HG03460 (cell line): ENCODE measurements around the gene MYO19.

ENCODE experiments used
- ATAC-seq: cut with Tn5 transposase; IDR thresholded peaks from one replicate; pipeline ENCODE4 v1.9.1; 2021; ENCODE audit not compliant: unreplicated experiment

The MYO19 gene, protein sequence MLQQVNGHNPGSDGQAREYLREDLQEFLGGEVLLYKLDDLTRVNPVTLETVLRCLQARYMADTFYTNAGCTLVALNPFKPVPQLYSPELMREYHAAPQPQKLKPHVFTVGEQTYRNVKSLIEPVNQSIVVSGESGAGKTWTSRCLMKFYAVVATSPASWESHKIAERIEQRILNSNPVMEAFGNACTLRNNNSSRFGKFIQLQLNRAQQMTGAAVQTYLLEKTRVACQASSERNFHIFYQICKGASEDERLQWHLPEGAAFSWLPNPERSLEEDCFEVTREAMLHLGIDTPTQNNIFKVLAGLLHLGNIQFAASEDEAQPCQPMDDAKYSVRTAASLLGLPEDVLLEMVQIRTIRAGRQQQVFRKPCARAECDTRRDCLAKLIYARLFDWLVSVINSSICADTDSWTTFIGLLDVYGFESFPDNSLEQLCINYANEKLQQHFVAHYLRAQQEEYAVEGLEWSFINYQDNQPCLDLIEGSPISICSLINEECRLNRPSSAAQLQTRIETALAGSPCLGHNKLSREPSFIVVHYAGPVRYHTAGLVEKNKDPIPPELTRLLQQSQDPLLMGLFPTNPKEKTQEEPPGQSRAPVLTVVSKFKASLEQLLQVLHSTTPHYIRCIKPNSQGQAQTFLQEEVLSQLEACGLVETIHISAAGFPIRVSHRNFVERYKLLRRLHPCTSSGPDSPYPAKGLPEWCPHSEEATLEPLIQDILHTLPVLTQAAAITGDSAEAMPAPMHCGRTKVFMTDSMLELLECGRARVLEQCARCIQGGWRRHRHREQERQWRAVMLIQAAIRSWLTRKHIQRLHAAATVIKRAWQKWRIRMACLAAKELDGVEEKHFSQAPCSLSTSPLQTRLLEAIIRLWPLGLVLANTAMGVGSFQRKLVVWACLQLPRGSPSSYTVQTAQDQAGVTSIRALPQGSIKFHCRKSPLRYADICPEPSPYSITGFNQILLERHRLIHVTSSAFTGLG

DNA sequence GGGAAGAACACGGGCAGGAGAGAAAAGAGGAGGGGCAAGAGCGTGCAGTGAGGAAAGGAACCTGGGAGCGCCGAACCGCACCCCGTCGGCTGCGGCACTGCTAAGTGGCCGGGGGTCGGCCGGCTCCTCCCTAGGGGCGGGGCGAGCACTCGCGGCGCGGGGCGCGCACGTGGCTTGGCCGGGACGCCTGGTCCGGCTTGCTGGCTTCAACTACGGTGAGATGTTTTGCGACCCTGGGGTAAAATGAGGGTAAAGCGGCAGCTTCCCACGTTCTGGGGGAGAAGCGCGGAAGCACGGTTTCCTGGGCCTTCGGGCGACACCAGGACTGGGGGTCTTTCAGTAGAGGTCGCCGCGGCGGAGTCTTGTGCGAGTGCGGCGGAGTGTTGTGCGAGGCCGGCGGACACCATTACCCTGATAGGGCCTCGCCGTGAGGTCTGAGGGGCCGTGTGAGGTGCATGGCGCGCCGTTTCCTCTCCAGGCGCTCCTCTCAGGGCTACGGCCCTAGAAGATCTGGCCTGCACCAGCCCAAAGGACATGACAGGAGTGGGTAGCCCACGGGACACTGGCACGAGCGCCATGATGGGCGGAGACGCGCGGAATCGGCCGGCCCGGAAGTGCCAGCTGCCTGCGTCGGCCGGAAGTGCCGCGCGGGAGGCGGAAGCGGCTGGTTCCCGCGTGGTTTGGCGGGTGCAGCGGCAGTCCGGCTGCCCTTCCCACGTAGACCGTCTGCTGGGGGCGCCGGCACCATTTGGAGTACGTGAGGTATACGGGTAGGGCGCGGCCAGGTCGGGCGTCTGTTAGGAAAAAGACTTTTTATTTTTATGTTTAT is at the start of gene MYO19, which contains the start of gene PIGW:
MYO19 (minus strand) TSS at position 29 of the 829 bp plus-strand sequence. CDS start 2,330 bp downstream, outside the sequence.
PIGW (plus strand) TSS at position 148 of the 829 bp plus-strand sequence. CDS start 2,115 bp downstream, outside the sequence.
- peak; percentile 73 for ATAC-seq

- ATAC-seq = no peak
Measured at GRCh38 chr17:36583787-36584186, 49.1 kb upstream of the MYO19 start.

- no peak for ATAC-seq
Measured at GRCh38 chr17:36578671-36579070, 44.0 kb upstream of the MYO19 start.

GRCh38 chr17:36576793-36577192 is 42.1 kb upstream of the MYO19 start:
- ATAC-seq = no peak

DNA sequence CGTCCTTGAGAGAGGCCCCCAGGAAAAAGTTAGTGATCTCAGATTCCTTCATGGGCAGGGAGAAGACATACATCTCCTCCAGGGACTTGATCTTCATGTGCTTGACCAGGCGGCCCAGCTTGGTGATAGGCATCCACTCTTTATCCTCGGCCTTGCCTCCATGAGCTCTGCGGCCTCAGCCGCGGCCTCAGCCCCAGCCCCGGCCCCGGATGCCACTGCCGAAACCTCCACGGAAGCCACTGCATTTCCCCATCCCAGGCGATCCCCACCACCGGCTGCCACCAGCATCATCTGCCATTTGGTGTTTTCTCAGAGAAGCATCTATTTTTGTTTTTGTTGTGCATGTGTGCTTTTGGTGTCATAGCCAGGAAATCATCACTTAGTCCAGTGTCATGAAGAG is 40.4 kb upstream of the MYO19 start:
- no peak for ATAC-seq

DNA sequence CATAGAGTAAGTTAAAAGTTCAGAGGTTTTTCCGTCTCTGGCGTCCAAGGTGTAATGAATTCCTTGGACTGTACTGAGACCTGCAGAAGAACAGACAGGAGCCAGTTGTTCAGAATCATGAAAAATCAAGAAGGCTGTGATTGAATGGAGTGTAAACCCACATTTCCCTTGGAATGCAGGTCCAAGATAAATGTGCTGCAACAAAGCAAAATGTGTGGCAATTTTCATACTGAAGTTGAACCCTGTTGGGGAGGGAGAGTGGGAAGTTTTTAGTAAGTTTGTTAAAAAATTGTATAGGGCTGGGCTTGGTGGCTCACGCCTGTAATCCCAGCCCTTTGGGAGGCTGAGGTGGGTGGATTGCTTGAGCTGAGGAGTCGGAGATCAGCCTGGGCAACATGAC is 31.4 kb upstream of the MYO19 start:
- ATAC-seq = no peak

DNA sequence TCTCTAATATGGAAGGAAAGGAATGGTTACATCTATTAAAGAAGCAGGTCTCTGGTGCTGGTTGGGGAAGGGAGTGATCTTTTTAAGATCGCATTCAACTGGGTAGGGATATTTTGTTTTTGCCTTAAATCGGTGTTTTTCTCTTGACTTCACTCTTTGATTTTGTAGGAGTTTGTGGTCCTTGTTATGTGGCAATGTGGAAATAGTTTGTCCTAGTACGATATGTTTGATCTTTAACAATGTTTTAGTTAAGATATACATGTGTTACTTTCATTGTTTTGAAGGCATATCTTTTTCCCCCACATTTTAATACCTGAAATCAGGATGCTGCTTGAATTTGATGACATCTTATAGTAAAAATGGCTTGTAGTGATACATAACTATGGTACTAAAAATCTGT is 18.8 kb upstream of the MYO19 start:
- no peak for ATAC-seq

DNA sequence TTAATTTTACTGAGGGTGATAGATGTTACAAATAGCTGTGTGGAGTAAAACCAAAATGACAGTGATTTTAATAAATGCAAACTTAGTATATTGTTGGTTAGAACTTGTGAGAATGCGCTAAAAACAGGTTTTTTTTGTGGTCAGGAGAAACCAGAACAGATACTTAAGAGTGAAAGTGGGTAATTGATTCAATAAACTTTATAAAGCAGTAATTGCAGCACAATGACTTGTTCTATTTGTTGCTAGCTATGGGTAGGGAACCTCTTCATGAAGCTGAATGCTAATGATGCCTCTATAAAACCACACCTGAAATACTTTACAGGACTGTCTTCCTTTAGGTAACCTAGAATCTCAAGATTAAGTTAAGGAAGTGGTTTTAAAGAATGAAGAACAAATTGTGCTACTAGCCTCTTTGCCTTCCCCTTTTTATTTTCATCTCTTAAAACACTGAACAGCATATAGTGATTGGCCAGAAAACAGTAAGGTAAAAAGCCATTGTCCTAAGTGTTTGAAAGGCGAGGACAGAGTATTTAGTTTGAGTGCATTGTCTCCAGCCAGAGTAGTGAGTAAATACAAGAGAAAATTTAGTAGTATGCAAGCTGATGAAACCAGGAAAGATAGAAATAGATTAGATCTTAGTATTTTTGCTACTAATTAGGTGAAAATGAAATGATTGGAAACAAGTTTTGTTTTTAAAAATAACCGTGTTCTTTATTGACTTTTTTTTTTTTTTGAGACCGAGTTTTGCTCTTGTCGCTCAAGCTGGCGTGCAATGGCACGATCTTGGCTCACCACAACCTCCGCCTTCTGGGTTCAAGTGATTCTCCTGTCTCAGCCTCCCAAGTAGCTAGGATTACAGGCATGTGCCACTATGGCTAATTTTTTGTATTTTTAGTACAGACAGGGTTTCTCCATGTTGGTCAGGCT is 16.1 kb upstream of the MYO19 start:
- no peak for ATAC-seq

- ATAC-seq = no peak
Measured at GRCh38 chr17:36547776-36548175, 13.1 kb upstream of the MYO19 start.

- ATAC-seq = no peak
Measured at GRCh38 chr17:36546418-36547093, 11.9 kb upstream of the MYO19 start.

- ATAC-seq = peak; percentile 61
Measured at GRCh38 chr17:36545465-36546417, 11.1 kb upstream of the MYO19 start.

- ATAC-seq = peak; percentile 44
Measured at GRCh38 chr17:36545077-36545464, 10.4 kb upstream of the MYO19 start.

DNA sequence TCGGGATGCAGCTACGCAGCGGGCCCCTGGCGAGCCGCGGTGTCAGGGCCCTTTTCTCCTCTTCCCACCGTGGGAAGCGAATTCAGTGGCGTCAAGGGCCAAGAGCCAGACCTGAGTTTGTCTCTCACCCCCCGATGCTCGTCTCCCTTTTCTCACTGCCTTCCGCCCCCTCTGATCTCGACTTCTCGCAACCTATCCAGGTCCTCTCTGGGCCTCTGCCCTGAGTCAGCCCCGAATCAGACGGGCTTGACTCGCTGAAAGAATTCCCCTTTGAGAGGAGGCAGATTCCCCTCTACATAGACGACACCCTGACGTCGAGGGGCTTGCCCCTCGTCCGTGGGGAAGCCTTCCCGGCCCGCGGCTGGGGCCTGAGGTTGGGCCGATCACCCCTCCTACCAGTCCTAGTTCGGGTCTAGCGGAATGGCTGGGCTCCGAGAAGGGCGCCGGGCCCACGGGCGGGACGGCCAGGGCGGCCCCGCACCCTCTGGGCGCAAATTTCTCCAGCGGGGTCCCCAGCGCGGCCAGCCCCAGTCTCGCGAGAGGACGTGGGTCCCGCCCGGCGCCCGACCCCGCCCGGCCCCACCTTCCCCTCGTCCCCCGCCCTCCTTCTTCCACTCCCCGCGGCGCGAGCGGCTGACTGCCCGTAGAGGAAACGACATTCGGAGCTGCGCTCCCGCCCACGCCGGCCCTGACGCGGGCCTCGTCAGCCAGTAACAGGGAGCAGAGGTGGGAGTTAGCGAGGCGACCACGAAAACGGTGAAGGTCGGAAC is 9.8 kb upstream of the MYO19 start, which contains the start of gene GGNBP2:
GGNBP2 (plus strand) TSS at position 613 of the 770 bp plus-strand sequence. CDS start 806 bp downstream, outside the sequence.
- peak; percentile 55 for ATAC-seq

GRCh38 chr17:36544044-36544306 is 9.3 kb upstream of the MYO19 start:
- peak; percentile 14 for ATAC-seq

DNA sequence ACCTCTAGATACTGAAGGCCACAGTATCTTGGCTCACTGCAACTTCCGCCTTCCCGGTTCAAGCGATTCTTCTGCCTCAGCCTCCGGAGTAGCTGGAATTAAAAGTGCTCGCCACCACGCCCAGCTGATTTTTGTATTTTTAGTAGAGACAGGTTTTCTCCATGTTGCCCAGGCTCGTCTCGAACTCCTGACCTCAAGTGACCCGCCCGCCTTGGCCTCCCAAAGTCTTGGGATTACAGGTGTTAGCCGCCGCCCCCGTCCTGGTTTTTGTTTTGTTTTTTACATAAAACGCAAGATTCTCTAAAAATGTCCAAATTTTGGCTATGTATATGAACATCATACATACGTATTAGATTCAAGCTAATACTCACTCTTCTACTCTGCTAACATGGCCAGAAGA is 8.1 kb upstream of the MYO19 start:
- no peak for ATAC-seq

GRCh38 chr17:36540696-36541095 is 6.0 kb upstream of the MYO19 start:
- ATAC-seq = no peak

- ATAC-seq = no peak
Measured at GRCh38 chr17:36535669-36536081, 1.0 kb upstream of the MYO19 start.
